Upper lobe of left lung (tissue), 6 donors: Measurements from ENCODE around the gene ZIC4. TPM values are rescaled to one million over a fixed set of nuclear protein-coding genes. Genes with fewer than 3 reads are reported as not detected.
A peak's percentile ranks its signal among the peaks of the same experiment; 100 is the strongest.

ENCODE experiments used
- ATAC-seq, 2 donors: fragments of 200-7000 bp; cut with Tn5 transposase; one replicate each; pipeline ENCODE4 v1.9.1; 2022; ENCODE audit warnings: mild to moderate bottlenecking in 2 of 2, moderate library complexity in 2 of 2; ENCODE audit not compliant: low FRiP score in 2 of 2
- DNase-seq, 2 donors: peaks; one replicate each; pipeline ENCODE4 v3.0.0-alpha.2; 2019 to 2020
- H3K27ac ChIP-seq, 4 donors: fragments of 200-600 bp; sonication (generic); one replicate each; pipeline ENCODE4 v1.5.1; 2016 to 2019
- H3K27me3 ChIP-seq, 4 donors: fragments of 200-600 bp; sonication (generic); one replicate each; pipeline ENCODE4 v1.5.1; 2017 to 2019
- H3K36me3 ChIP-seq, 4 donors: fragments of 200-600 bp; sonication (generic); one replicate each; pipeline ENCODE4 v1.5.1; 2016 to 2019
- H3K4me1 ChIP-seq, 4 donors: fragments of 200-600 bp; sonication (generic); one replicate each; pipeline ENCODE4 v1.5.1; 2018 to 2019
- H3K4me3 ChIP-seq, 4 donors: fragments of 200-600 bp; sonication (generic); one replicate each; pipeline ENCODE4 v1.5.1; 2017 to 2019; ENCODE audit warnings: mild to moderate bottlenecking in 2 of 4, moderate library complexity in 1 of 4
- H3K9me3 ChIP-seq, 4 donors: fragments of 200-600 bp; sonication (generic); one replicate each; pipeline ENCODE4 v1.5.1; 2018 to 2019
- CTCF ChIP-seq, 6 experiments: fragments of 450-650 bp in 4 of 6; fragments of 200-600 bp in 2 of 6; sonication (generic) in 2 of 6; IDR thresholded peaks; one replicate each; pipeline ENCODE4 v1.5.1; 2016 to 2019; ENCODE audit warnings: antibody characterized with exemption in 6 of 6
- EP300 ChIP-seq, 4 donors: sonication (generic); formaldehyde crosslinking; IDR thresholded peaks; one replicate each; pipeline ENCODE4 v1.5.1; 2017; ENCODE audit warnings: antibody characterized with exemption in 4 of 4, control low read depth in 2 of 4
- POLR2A ChIP-seq, 4 donors: fragments of 450-650 bp; IDR thresholded peaks; one replicate each; pipeline ENCODE4 v1.5.1; 2016 to 2017; ENCODE audit warnings: antibody characterized with exemption in 4 of 4, mild to moderate bottlenecking in 2 of 4
- POLR2AphosphoS5 ChIP-seq, 2 donors: sonication (generic); formaldehyde crosslinking; IDR thresholded peaks; one replicate each; pipeline ENCODE4 v1.5.1; 2017; ENCODE audit warnings: antibody characterized with exemption in 2 of 2
- WGBS, 2 donors: methylation state at CpG; one replicate each; pipeline ENCODE4 v1.1.5; 2017 to 2018; 5-methylcytosine and 5-hydroxymethylcytosine counted together
- total RNA-seq, 6 donors: library from RNA; depleted of rRNA in 4 of 6; stranded (reverse); fragments of >200 nt in 4 of 6; gene quantifications; one replicate each; pipeline versions ENCODE4 v1.1.0 to v1.2.1, GENCODE V29; 2016 to 2021
- donor health status: DM: no; HTN: no; CAD: no; lungs with moderate emphysema.
- donor health status: DM: no; HTN: yes; CAD: no; lungs with severe emphysema.

Gene ZIC4
- total RNA-seq, 6 donors from 2014 or later = not detected

- H3K27ac ChIP-seq = no peak overlapping the region
- peaks cover 0 to under 1% (median 0%) of the 10 kb centered on the region in 4 donors for H3K4me1 ChIP-seq
- no peaks in the 10 kb centered on the region for H3K36me3 ChIP-seq
- TF ChIP-seq CTCF (IDR thresholded peaks at IDR 0.05) (no peak), EP300 (IDR thresholded peaks at IDR 0.05) (no peak), POLR2AphosphoS5 (IDR thresholded peaks at IDR 0.05) (no peak), POLR2A (IDR thresholded peaks at IDR 0.05) (no peak)
- WGBS, 2 donors = 10% methylated on average over 14 of the region's 14 CpGs
- H3K4me3 ChIP-seq = no peak overlapping the region
- H3K9me3 ChIP-seq = no peaks in the 10 kb centered on the region
- ATAC-seq (no peak), DNase-seq (no peak)
- H3K27me3 ChIP-seq = peaks cover 1 to 45% (median 27%) of the 10 kb centered on the region in 4 donors
Observed at GRCh38 chr3:147424581-147425387, 18.4 kb upstream of the ZIC4 start.

GRCh38 chr3:147423798-147424580 lies 17.6 kb upstream of the ZIC4 start:
- no peak for ATAC-seq
- H3K4me3 ChIP-seq = no peak overlapping the region
- 12% methylated on average over 26 to 33 of the region's 33 CpGs for WGBS, 2 donors
- peaks cover 0 to 3% (median 0%) of the 10 kb centered on the region in 4 donors for H3K9me3 ChIP-seq
- H3K27me3 ChIP-seq = peaks cover 1 to 53% (median 34%) of the 10 kb centered on the region in 4 donors
- TF ChIP-seq POLR2AphosphoS5 (IDR thresholded peaks at IDR 0.05) = no peak
- no peak for TF ChIP-seq EP300 (IDR thresholded peaks at IDR 0.05)
- no peak for TF ChIP-seq POLR2A (IDR thresholded peaks at IDR 0.05)
- no peak for TF ChIP-seq CTCF (IDR thresholded peaks at IDR 0.05)
- H3K36me3 ChIP-seq = no peaks in the 10 kb centered on the region
- peak in 1 of 2 donors; percentile 75 for DNase-seq
- peaks cover 5 to 8% (median 8%) of the 10 kb centered on the region in 4 donors for H3K4me1 ChIP-seq
- no peak overlapping the region for H3K27ac ChIP-seq

- ATAC-seq (no peak), DNase-seq (no peak)
- Histone ChIP-seq H3K4me1 (peaks cover 7 to 12% (median 10%) of the 10 kb centered on the region in 4 donors), H3K9me3 (peaks cover 0 to 3% (median 0%) of the 10 kb centered on the region in 4 donors), H3K27me3 (peaks cover 1 to 57% (median 37%) of the 10 kb centered on the region in 4 donors), H3K4me3 (no peak overlapping the region), H3K27ac (no peak overlapping the region), H3K36me3 (no peaks in the 10 kb centered on the region)
- TF ChIP-seq EP300 (IDR thresholded peaks at IDR 0.05) = no peak
- no peak for TF ChIP-seq CTCF (IDR thresholded peaks at IDR 0.05)
- TF ChIP-seq POLR2AphosphoS5 (IDR thresholded peaks at IDR 0.05) = no peak
- no peak for TF ChIP-seq POLR2A (IDR thresholded peaks at IDR 0.05)
- WGBS, 2 donors = 2 to 18% methylated on average over 3 of the region's 3 CpGs
Observed at GRCh38 chr3:147423537-147423797, 17.1 kb upstream of the ZIC4 start.

- H3K27me3 ChIP-seq = peaks cover 1 to 61% (median 39%) of the 10 kb centered on the region in 4 donors
- no peak for TF ChIP-seq EP300 (IDR thresholded peaks at IDR 0.05)
- no peak for TF ChIP-seq CTCF (IDR thresholded peaks at IDR 0.05)
- no peak for TF ChIP-seq POLR2A (IDR thresholded peaks at IDR 0.05)
- TF ChIP-seq POLR2AphosphoS5 (IDR thresholded peaks at IDR 0.05) = no peak
- DNase-seq (peak in 1 of 2 donors; percentile 32), ATAC-seq (no peak)
- peaks cover 0 to 3% (median 0%) of the 10 kb centered on the region in 4 donors for H3K9me3 ChIP-seq
- H3K36me3 ChIP-seq = no peaks in the 10 kb centered on the region
- H3K4me1 ChIP-seq = peaks cover 7 to 12% (median 10%) of the 10 kb centered on the region in 4 donors
- 12 to 16% methylated on average over 33 to 36 of the region's 36 CpGs for WGBS, 2 donors
- H3K4me3 ChIP-seq = no peak overlapping the region
- H3K27ac ChIP-seq = no peak overlapping the region
Observed at GRCh38 chr3:147422601-147423536, 16.5 kb upstream of the ZIC4 start.
